MCF 10A (cell line): ENCODE data around the gene MICALL2. TPM values are rescaled to one million over a fixed set of nuclear protein-coding genes. Genes with fewer than 3 reads are reported as not detected.

Experiments
- BruUV-seq: library from RNA; stranded (reverse); fragments of 400-500 nt; replicated peaks from 2 replicates; lab custom pipeline; 2021; lab: Mats Ljungman, UMichigan
- CTCF ChIA-PET: fragments of 300-600 bp; sonication (Branson Sonifier 250); formaldehyde crosslinking; extraction: SDS; loops from one replicate; lab custom pipeline; 2021; ENCODE audit warnings: antibody characterized with exemption, inconsistent platforms; lab: Yijun Ruan, JAX
- POLR2A ChIA-PET: fragments of 300-600, 350-650 bp; sonication (Branson Sonifier 250); formaldehyde crosslinking; extraction: SDS; loops from one replicate; lab custom pipeline; 2020; ENCODE audit warnings: antibody characterized with exemption, inconsistent platforms; lab: Yijun Ruan, JAX
- DNase-seq: peaks from one replicate; pipeline ENCODE4 v3.0.0-alpha.2; 2018; ENCODE audit not compliant: unreplicated experiment
- H3K27ac Mint-ChIP-seq: one replicate; pipeline ENCODE4 v1.8.0; 2022; ENCODE audit warnings: mild to moderate bottlenecking, low read depth, mixed read lengths; ENCODE audit not compliant: unreplicated experiment
- H3K27me3 Mint-ChIP-seq: one replicate; pipeline ENCODE4 v1.8.0; 2022; ENCODE audit warnings: mixed read lengths; ENCODE audit not compliant: insufficient read depth, unreplicated experiment
- H3K36me3 Mint-ChIP-seq: one replicate; pipeline ENCODE4 v1.8.0; 2022; ENCODE audit warnings: mild to moderate bottlenecking, moderate library complexity, mixed read lengths; ENCODE audit not compliant: insufficient read depth, unreplicated experiment
- H3K4me1 Mint-ChIP-seq: one replicate; pipeline ENCODE4 v1.8.0; 2022; ENCODE audit warnings: mixed read lengths; ENCODE audit not compliant: insufficient read depth, unreplicated experiment
- H3K4me3 Mint-ChIP-seq: one replicate; pipeline ENCODE4 v1.8.0; 2022; ENCODE audit warnings: mild to moderate bottlenecking, moderate library complexity, mixed read lengths; ENCODE audit not compliant: unreplicated experiment
- H3K9me3 Mint-ChIP-seq: one replicate; pipeline ENCODE4 v1.8.0; 2022; ENCODE audit warnings: mixed read lengths; ENCODE audit not compliant: unreplicated experiment
- intact Hi-C: fragments of 100-400 bp; cut with micrococcal nuclease; formaldehyde crosslinking; loops from 2 replicates; pipeline ENCODE4 v1.14.1; 2022
- total RNA-seq: library from RNA; stranded (reverse); gene quantifications from 2 replicates; pipeline ENCODE4 v1.2.3, GENCODE V29; 2022
- TF ChIP-seq, protein P1 (sequence below): fragments of 200-600 bp; IDR thresholded peaks from one replicate; pipeline ENCODE4 v1.8.0; 2022; ENCODE audit warnings: antibody characterized with exemption, mild to moderate bottlenecking; ENCODE audit not compliant: unreplicated experiment

The MICALL2 gene
- total RNA-seq, 1 experiment from 2014 or later: 15.8 TPM

GRCh38 chr7:1401011-1401410 lies 58.3 kb downstream of the MICALL2 start:
- CTCF ChIA-PET: interaction anchor here (0.7 to 1.9 kb wide), 3 partner anchors 10 to 70 kb away, joined by 3 to 5 read pairs (median 3); no protein-coding TSS in a partner anchor
- no peak overlapping the region for H3K27ac Mint-ChIP-seq
- POLR2A ChIA-PET: no interaction called here

DNA sequence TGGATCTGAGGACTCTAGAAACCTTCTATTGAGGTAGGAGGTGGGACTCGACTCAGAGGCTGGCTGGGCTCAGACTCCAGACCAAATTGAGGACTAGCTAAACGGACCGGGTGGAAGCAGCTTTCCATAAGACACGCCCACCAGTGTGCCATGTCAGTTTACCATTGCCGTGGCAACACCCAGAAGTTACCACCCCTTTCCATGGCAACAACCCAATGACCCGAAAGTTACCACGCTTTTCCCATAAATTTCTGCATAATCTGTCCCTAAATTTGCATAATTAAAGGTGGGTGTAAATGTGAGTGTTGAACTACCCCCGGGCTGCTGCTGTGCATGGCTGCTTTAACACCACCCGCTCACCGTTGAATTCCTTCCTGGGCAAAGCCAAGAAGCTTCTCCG lies 58.9 kb downstream of the MICALL2 start:
- ChIA-PET POLR2A (no interaction called here), CTCF (interaction anchor here (0.7 to 1.9 kb wide), 2 partner anchors 32 to 69 kb away, joined by 3 to 5 read pairs; no protein-coding TSS in a partner anchor)
- TF ChIP-seq, protein P1, sequence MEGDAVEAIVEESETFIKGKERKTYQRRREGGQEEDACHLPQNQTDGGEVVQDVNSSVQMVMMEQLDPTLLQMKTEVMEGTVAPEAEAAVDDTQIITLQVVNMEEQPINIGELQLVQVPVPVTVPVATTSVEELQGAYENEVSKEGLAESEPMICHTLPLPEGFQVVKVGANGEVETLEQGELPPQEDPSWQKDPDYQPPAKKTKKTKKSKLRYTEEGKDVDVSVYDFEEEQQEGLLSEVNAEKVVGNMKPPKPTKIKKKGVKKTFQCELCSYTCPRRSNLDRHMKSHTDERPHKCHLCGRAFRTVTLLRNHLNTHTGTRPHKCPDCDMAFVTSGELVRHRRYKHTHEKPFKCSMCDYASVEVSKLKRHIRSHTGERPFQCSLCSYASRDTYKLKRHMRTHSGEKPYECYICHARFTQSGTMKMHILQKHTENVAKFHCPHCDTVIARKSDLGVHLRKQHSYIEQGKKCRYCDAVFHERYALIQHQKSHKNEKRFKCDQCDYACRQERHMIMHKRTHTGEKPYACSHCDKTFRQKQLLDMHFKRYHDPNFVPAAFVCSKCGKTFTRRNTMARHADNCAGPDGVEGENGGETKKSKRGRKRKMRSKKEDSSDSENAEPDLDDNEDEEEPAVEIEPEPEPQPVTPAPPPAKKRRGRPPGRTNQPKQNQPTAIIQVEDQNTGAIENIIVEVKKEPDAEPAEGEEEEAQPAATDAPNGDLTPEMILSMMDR: no peak
- Mint-ChIP-seq H3K4me3 (no peak overlapping the region), H3K27me3 (peaks cover 48% of the 10 kb centered on the region), H3K27ac (no peak overlapping the region), H3K4me1 (peaks cover 7% of the 10 kb centered on the region), H3K9me3 (no peaks in the 10 kb centered on the region), H3K36me3 (peaks cover 5% of the 10 kb centered on the region)
- intact Hi-C loops: no loop called here
- no TSS peak for BruUV-seq
- DNase-seq: no peak

More at GRCh38 chr7:1401011-1401410, 58.3 kb downstream of the MICALL2 start:
- intact Hi-C loops: no loop called here
- Mint-ChIP-seq H3K4me3 (no peak overlapping the region), H3K27me3 (peaks cover 48% of the 10 kb centered on the region), H3K4me1 (peaks cover 7% of the 10 kb centered on the region), H3K9me3 (no peaks in the 10 kb centered on the region), H3K36me3 (peaks cover 5% of the 10 kb centered on the region)
- TF ChIP-seq, protein P1: no peak
- DNase-seq: no peak
- BruUV-seq: no TSS peak

- TF ChIP-seq, protein P1: no peak
- Mint-ChIP-seq H3K27me3 (peaks cover 27% of the 10 kb centered on the region), H3K4me3 (no peak overlapping the region), H3K4me1 (peaks cover 7% of the 10 kb centered on the region), H3K9me3 (no peaks in the 10 kb centered on the region), H3K27ac (no peak overlapping the region), H3K36me3 (peaks cover 5% of the 10 kb centered on the region)
- CTCF ChIA-PET: interaction anchor here (1.0 kb wide), 1 partner anchor 204 kb away, joined by 3 read pairs; no protein-coding TSS in a partner anchor
- POLR2A ChIA-PET: no interaction called here
- no TSS peak for BruUV-seq
- intact Hi-C loops: no loop called here
- peak; percentile 81 for DNase-seq
Measured at GRCh38 chr7:1397491-1398327, 61.6 kb downstream of the MICALL2 start.

DNA sequence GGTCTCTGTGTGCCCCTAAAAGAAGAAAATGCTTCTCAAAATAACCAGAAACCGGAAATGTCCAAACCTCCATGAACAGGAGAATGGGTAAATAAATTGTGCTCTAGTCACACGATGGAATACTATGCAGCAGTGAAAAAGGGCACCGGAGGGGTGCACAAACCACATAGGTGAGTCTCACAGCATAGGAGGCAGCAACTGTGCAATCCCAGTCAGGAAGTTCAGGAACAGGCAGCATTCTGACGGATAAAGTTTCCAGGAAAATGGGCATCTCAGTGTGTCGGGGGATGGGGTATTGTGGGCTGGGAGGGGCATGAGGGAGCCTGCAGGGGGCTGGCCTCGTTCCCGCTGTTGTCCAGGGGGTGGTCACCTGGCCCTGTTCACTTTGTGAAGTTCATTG lies 63.1 kb downstream of the MICALL2 start:
- no peak for DNase-seq
- POLR2A ChIA-PET: no interaction called here
- Mint-ChIP-seq H3K36me3 (no peaks in the 10 kb centered on the region), H3K4me1 (peaks cover 7% of the 10 kb centered on the region), H3K27ac (no peak overlapping the region), H3K27me3 (peaks cover 12% of the 10 kb centered on the region), H3K4me3 (no peak overlapping the region), H3K9me3 (no peaks in the 10 kb centered on the region)
- TF ChIP-seq, protein P1: no peak
- CTCF ChIA-PET: interaction anchor here (0.5 to 0.7 kb wide), 3 partner anchors 13 to 113 kb away, joined by 3 read pairs; no protein-coding TSS in a partner anchor
- no TSS peak for BruUV-seq
- intact Hi-C loops: no loop called here
